M059J (cell line): ENCODE measurements around the gene CPLANE1. TPM values are rescaled to one million over a fixed set of nuclear protein-coding genes. Genes with fewer than 3 reads are reported as not detected.
"Not testable (repeated sequence)": the region's sequence is repeated elsewhere in the genome, so short reads cannot be mapped to it uniquely, and the experiment has no call there.

Experiments
- DNase-seq: peaks from one replicate; pipeline ENCODE4 v3.0.0-alpha.2; 2012; ENCODE audit warnings: low read depth
- total RNA-seq: library from RNA; depleted of rRNA; stranded (reverse); fragments of >200 nt; shearing (Covaris generic); gene quantifications from 2 replicates; pipeline ENCODE4 v1.2.3, GENCODE V29; 2014

The CPLANE1 gene
- total RNA-seq, 1 experiment from 2014 or later = 20.2 TPM

DNA sequence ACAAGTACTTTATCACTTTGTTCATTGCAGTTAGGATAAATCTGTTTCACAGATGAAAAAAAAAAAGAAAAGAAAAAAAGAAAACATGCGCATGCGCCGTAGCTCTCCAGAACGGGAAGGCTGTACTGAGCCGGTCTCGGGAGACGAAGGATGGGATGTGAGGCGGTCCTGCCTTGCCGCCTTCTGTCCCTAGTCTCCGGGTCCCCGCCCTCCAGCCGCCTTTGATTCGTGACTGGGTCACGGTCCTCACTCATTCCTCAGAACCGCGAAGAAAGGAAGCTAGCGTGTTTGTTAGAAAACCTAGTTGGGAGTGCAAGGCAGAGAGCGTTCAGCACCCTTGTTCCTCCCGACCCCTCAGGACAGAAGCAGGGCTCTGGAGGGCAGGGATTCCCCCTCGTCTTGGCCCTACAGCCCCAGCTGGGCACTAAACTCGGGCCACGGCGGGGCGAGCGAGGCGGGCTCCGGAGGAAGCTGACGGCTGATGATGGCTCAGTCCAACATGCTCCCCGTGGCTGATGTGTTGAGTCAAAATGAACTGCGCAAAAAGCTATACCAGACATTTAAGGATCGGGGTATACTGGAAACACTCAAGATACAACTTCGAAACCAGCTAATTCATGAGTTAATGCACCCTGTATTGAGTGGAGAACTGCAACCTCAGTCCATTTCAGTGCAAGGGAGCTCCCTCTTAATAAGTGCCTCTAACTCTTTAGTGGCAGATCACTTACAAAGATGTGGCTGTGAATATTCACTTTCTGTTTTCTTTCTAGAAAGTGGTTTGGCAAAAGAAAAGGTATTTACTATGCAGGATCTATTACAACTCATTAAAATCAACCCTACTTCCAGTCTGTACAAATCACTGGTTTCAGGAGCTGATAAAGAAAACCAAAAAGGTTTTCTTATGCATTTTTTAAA is 40.0 kb downstream of the CPLANE1 start:
- DNase-seq = no peak

DNA sequence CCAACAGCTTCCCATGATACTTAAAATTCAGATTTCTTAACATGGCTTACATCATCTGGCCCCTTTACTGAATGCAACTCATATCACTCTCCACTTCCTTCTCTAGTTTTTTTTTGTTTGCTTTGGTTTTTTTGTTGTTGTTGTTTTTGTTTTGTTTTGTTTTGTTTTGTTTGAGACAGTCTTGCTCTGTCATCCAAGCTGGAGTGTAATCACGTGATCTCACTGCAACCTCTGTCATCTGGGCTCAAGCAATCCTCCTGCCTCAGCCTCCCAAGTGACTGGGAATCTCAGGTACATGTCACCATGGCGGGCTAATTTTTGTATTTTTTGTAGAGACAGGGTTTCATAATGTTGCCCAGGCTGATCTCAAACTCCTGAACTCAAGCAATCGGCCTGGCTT is 41.4 kb downstream of the CPLANE1 start:
- DNase-seq = no peak

- no peak for DNase-seq
These were observed 42.4 kb downstream of the CPLANE1 start for GRCh38 chr5:37206736-37207135.

GRCh38 chr5:37198842-37199241 is 50.3 kb downstream of the CPLANE1 start:
- DNase-seq = peak; percentile 12

DNA sequence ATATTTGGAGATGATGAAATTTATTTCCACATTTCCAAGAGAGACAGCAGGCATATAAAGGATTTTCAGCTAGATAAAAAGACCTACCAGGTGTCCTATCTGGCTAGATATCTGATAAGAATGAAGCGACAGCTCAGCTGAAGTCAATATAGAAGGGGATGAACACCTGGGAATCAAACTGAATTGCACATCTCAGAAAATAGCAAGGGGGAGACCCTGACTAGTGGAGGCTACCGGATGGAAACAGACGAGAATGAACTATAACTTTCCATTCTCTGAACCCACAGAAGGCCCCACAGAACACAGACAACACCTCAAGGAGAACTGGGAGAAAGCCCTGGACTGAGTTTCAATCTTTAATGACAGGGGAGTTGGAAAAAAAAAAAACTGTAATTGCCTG is 51.1 kb downstream of the CPLANE1 start:
- no peak for DNase-seq

DNA sequence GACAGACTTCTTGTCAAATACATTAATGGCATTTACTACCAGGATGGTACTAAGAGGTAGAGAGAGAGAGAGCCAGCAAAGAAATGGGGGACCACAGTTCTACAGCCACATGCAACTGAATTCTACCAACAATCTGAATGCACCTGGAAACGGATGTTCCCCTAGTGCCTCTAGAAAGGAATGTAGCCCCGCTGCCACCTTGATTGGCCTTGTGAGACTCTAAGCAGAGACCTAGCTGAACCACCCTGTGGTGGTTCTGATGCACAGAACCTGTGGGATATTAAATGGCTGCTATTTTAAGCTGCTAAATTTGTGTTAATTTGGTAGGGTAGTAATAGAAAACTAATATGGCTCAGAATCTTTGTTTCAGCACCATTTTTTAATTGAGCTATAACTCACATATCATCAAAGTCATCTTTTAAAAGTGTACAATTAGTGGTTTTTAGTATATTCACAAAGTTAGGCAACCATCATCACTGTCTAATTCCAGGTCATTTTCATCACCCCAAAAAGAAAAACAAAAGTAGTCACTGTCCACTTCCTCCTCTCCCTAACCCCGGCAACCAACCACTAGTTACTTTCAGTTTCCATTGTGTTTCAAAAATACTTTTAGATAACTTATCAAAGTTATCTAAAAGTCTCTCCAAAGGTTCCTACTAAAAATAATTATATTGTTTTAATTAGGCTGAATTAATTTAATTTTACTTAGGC is 51.7 kb downstream of the CPLANE1 start:
- DNase-seq = peak; percentile 45

DNA sequence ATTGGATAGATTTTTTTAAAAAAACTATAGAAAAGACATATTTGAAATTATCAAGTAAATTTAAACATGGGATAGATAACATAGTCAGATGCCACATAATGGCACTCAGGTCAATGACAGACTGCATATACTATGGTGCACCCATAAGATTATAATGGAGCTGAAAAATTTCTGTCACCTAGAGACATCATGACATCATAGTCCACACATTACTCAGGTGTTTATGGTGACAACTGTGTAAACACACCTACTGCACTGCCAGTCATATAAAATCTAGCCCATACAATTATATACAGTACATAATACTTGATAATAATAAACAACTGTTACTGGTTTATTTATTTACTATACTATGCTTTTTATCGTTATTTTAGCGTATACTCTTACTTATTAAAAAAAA is 58.6 kb downstream of the CPLANE1 start:
- DNase-seq = no peak

DNA sequence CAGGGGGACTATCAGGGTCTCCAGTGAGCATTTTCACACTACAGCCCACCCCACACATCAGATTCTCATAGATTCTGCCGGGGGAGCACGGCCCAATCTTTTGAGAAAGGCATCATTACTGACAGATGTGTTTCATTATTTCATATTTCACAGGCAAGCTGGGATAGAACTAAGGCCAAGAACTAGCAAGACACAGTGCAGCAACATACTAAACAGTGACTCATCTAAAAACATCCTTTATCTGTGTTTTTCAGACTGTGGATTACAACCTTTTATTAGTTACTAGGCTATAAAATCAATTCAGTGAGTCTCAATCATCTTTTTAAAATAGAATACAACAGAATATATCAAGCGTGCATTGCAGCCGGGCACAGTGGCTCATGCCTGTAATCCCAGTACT is 59.8 kb downstream of the CPLANE1 start:
- no peak for DNase-seq

GRCh38 chr5:37187465-37187977 is 61.7 kb downstream of the CPLANE1 start:
- DNase-seq = no peak

DNA sequence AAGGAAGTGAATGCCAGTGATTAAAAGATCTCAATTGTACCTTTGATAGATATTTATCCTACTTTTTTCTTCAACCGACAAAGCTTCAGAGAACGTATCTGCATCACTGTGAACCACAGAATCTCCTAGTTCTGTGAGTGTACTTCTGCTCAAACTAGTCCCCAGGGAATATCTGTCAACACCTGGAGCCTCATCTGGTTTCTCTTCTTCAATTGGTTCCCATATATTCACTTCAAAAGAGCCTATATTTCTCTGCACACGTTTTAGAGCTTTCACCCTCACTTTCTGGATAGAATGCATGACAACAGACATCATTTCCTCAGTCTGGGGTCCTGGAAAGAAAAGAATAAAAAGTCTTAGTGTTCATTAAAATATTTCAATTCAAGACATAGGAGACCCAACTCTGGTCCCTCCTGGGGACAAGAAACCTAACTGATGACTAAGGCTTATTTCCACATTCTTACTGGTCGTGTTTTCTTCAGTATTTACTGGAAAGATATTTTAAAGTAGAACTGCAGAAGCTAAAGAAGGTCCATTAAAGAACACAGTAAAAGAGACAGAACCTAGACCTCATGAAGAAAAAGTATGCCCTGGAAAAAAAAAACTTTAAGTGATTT is 64.3 kb downstream of the CPLANE1 start:
- DNase-seq = no peak

DNA sequence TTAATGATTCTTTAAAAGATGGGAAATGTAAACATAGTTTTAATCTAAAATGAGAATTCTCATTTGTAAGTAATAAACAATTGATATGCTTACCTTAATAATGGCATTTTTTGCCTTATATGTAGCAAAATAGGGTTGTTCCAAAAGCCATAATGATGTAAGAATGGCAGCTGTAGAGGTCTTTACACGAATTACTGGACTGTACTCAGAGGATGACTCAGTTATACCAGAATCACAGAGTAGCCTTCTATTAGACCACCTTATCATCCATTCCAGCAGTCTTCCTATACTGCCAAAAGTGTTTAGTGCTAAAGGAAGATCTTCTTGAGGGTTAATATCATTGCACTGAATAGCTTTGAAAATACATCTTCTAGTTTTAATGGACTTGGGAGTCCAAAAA is 66.5 kb downstream of the CPLANE1 start:
- DNase-seq = no peak

DNA sequence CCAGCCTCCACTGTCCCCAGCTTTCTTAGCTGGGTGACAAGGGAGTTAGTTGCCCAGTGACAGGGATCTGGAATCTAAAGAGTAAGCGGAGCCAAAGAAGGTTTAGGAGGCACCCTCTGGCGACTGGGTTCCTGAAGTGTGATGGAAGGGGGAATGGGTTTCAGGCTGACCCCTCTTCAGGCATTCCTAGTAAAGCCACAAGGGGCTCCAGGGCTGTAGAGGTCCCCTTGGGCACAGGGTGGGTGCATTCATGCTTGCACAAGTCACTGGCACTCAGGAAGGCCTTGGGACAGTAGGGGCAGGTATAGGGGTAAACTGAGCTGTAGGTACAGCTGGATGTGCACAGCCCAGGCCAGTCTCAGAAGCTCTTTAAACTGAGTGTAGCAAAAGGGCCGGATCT is 74.2 kb downstream of the CPLANE1 start:
- no peak for DNase-seq

GRCh38 chr5:37172957-37173356 is 76.2 kb downstream of the CPLANE1 start:
- DNase-seq = no peak

DNA sequence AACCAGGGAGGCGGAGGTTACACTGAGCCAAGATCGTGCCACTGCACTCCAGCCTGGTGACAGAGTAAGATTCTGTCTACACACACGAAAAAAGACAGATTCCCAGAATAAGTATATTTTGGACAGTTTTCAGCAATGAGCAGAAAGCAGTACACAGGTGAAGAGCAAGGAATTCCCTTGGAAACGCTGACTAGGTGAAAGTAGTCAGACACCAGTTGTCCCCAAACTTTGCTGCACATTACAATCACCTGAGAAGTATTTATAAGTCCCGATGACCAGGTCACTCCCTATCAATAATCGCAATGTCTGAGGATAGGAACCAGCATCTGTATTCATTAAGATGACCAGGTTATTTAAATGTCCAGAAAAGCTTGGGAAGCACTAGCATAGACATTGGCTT is 78.3 kb downstream of the CPLANE1 start:
- DNase-seq = no peak

DNA sequence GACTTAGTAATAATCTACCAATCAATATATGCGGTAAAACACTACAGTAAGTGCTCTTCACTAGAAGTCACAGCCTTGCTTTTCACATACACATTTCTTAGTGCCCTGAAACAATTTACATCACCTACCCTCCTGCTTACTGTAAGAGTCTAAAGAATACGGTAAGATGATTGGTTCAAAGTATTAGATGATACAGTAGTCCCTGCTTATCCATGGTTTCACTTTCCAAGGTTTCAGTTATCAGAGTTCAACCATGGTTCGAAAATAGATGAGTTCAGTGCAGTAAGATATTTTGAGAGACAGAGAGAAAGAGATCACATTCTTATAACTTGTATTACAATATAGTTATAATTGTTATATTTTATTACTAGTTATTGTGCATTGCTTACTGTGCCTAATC is 83.0 kb downstream of the CPLANE1 start:
- DNase-seq = no peak

GRCh38 chr5:37165761-37166160 is 83.4 kb downstream of the CPLANE1 start:
- no peak for DNase-seq

- DNase-seq = no peak
These were observed 95.5 kb downstream of the CPLANE1 start for GRCh38 chr5:37153661-37154060.

- no peak for DNase-seq
These were observed 102.3 kb downstream of the CPLANE1 start for GRCh38 chr5:37146896-37147295.

GRCh38 chr5:37136694-37137093 is 112.5 kb downstream of the CPLANE1 start:
- DNase-seq = no peak

DNA sequence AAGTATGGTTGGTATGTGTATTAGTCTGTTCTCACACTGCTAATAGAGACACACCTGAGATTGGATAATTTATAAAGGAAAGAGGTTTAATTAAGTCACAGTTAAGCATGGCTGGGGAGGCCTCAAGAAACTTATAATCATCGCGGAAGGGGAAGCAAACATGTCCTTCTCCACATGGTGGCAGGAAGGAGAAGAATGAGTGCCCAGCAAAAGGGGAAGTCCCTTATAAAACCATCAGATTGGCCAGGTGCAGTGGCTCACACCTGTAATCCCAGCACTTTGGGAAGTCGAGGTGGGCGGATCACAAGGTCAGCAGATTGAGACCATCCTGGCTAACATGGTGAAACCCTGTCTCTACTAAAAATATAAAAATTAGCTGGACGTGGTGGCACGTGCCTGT is 113.9 kb downstream of the CPLANE1 start:
- not testable (repeated sequence) for DNase-seq

- DNase-seq = peak; percentile 45
These were observed 115.2 kb downstream of the CPLANE1 start for GRCh38 chr5:37133939-37134338.

GRCh38 chr5:37132646-37133045 is 116.5 kb downstream of the CPLANE1 start:
- DNase-seq = no peak
